Measurements from ENCODE around the gene RAPGEF1. TPM values are rescaled to one million over a fixed set of nuclear protein-coding genes. Genes with fewer than 3 reads are reported as not detected.

Gene RAPGEF1
- total and polyA plus RNA-seq, 9 of the 15 experiments (the other 6 are each of a cell fraction or from before 2014, with no cell fraction given) = 0.06 to 44.1 (median 19.9) TPM

- H3K9ac ChIP-seq (ENCODE audit: insufficient read depth in 1 of 2, low read depth in 2 of 2, low read length in 2 of 2) = peak overlapping the region in 1 of 2 experiments; percentile 78; a peak in 1 of 4 replicates
- CTCF ChIA-PET (ENCODE audit: low intra/inter-chr PET ratio) = no interaction called here
- no peaks in the 10 kb centered on the region for H3K36me3 ChIP-seq (ENCODE audit: control insufficient read depth, insufficient read depth, low read length)
- POLR2A ChIA-PET = interaction anchor here (1.2 to 1.3 kb wide), 2 partner anchors 16 to 19 kb away, joined by 4 to 6 read pairs; no protein-coding TSS in a partner anchor
- no peak overlapping the region for H3K4me3 ChIP-seq
- ATAC-seq (no peak), FAIRE-seq (no peak), DNase-seq (ENCODE audit: extremely low read depth in 1 of 4, low spot score in 3 of 4) (no peak)
- H3K27me3 ChIP-seq (ENCODE audit: control insufficient read depth in 2 of 2, insufficient read depth in 2 of 2, low read length in 2 of 2) = no peaks in the 10 kb centered on the region
- peaks cover 8 to 17% of the 10 kb centered on the region in 2 experiments for H3K4me1 ChIP-seq (replicated peaks in 1 of 2; ENCODE audit: control insufficient read depth in 2 of 2, insufficient read depth in 2 of 2, low read length in 2 of 2)
- intact Hi-C loops (cut with micrococcal nuclease) (no loop called here), in situ Hi-C loops (cut with MboI) (no loop called here)
- H2AFZ ChIP-seq (ENCODE audit: low read depth, low read length) = no peak overlapping the region
- peaks cover 7% of the 10 kb centered on the region; the same call in 1 of the 3 replicates for H3K79me2 ChIP-seq (ENCODE audit: control insufficient read depth, insufficient read depth, low read length)
- no TSS peak for BruUV-seq (replicated peaks)
- H3K4me2 ChIP-seq (ENCODE audit: insufficient read depth, low read length) = no peak overlapping the region; the same call in 1 of the 2 replicates
- H4K20me1 ChIP-seq (replicated peaks; ENCODE audit: control insufficient read depth, insufficient read depth, low read length) = peaks cover 21% of the 10 kb centered on the region
- no peak overlapping the region for H3K27ac ChIP-seq (ENCODE audit: extremely low read depth, low read depth, low read length)
- TF ChIP-seq TFAP4 (CRISPR knock-in tag; IDR thresholded peaks at IDR 0.05; ENCODE audit: borderline replicate concordance) = no peak; the same call in 1 of the 2 replicates
- TF ChIP-seq YBX1 (IDR thresholded peaks at IDR 0.05) = no peak
- TF ChIP-seq CGGBP1 (CRISPR knock-in tag; IDR thresholded peaks at IDR 0.05) = no peak
- no peak for TF ChIP-seq MIER1 (IDR thresholded peaks at IDR 0.05; ENCODE audit: low read depth)
- TF ChIP-seq ZNF584 (CRISPR knock-in tag; IDR thresholded peaks at IDR 0.05; ENCODE audit: low read depth) = no peak
- TF ChIP-seq ZNF785 (CRISPR knock-in tag; IDR thresholded peaks at IDR 0.05) = no peak
- WGBS (ENCODE audit: insufficient coverage, low coverage, missing lambda C conversion rate) = 32% methylated on average over 4 of the region's 4 CpGs
- no peaks in the 10 kb centered on the region for H3K9me3 ChIP-seq (replicated peaks; ENCODE audit: control insufficient read depth, insufficient read depth, low read depth, low read length)
- H3K9me1 ChIP-seq (ENCODE audit: control insufficient read depth, insufficient read depth, low read length) = no peaks in the 10 kb centered on the region
Observed at GRCh38 chr9:131698618-131698985, 41.3 kb downstream of the RAPGEF1 start.
